Activated CD4-positive, alpha-beta T cell treated with anti-CD3 and anti-CD28 coated beads, Interleukin-2, amount 10 ng/mL, durations not matched to agents 7 days and 5 days (primary cell): Measurements from ENCODE around the gene DLGAP3. TPM values are rescaled to one million over a fixed set of nuclear protein-coding genes. Genes with fewer than 3 reads are reported as not detected.

Experiments used
- CTCF ChIA-PET: fragments of 350-600 bp; sonication (Branson Sonifier 250); formaldehyde crosslinking; loops from one replicate; lab custom pipeline; 2021; ENCODE audit warnings: antibody characterized with exemption; lab: Charles Lee
- POLR2A ChIA-PET: fragments of 350-600 bp; sonication (Branson Sonifier 250); formaldehyde crosslinking; loops from one replicate; lab custom pipeline; 2021; ENCODE audit warnings: antibody characterized with exemption; lab: Charles Lee
- DNase-seq: peaks from one replicate; pipeline ENCODE4 v3.0.0-alpha.2; 2020
- H3K27ac Mint-ChIP-seq: one replicate; pipeline ENCODE4 v1.8.0; 2021; ENCODE audit warnings: mild to moderate bottlenecking, moderate library complexity, mixed read lengths
- H3K27me3 Mint-ChIP-seq: one replicate; pipeline ENCODE4 v1.8.0; 2021; ENCODE audit warnings: mixed read lengths
- H3K36me3 Mint-ChIP-seq: one replicate; pipeline ENCODE4 v1.8.0; 2021; ENCODE audit warnings: low read depth, mixed read lengths
- H3K4me1 Mint-ChIP-seq: one replicate; pipeline ENCODE4 v1.8.0; 2021; ENCODE audit warnings: mixed read lengths
- H3K4me3 Mint-ChIP-seq: one replicate; pipeline ENCODE4 v1.8.0; 2021; ENCODE audit warnings: mild to moderate bottlenecking, moderate library complexity, mixed read lengths
- H3K9me3 Mint-ChIP-seq: one replicate; pipeline ENCODE4 v1.8.0; 2021; ENCODE audit warnings: mixed read lengths
- total RNA-seq, 2 experiments: library from RNA; stranded (reverse); gene quantifications; one replicate each; pipeline ENCODE4 v1.2.3, GENCODE V29; 2021

Gene DLGAP3
- total RNA-seq, 2 experiments from 2014 or later, result 0.33 to 0.40 TPM

DNA sequence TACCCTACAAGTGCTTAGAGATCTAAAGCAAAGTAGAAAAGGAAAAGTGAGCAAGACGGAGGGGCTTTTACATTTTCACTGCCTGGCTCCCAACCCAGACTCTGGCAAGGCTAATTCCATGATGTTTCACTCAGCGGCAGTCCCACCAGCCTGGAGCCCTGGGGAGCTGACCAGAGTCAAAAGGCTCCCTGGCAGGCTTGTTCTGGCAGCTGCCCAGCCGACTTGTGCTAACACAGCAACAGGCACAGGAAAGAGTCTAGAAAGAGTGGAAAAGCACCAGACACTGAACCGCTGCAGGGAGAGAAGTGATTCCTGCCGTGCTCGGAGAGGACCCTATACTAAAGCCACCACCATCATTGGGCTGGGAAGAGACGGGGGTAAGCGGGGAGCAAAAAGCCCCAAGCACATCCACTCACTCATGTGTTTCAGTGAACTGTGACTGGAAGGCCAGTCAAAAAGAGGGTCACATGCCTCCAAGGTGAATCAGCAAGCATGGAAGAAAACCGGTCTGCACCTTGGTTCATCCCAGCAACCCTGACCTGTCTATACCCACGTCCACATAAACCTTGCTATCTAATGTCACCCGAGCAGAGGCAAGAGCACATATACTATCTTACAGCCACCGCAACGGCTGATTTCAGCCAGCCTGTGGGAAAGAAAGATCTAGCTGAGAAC, 77.9 kb downstream of the DLGAP3 start:
- Mint-ChIP-seq H3K4me1 (peaks cover 10% of the 10 kb centered on the region), H3K9me3 (no peaks in the 10 kb centered on the region), H3K27me3 (no peaks in the 10 kb centered on the region), H3K27ac (no peak overlapping the region), H3K36me3 (peaks cover 36% of the 10 kb centered on the region), H3K4me3 (no peak overlapping the region)
- CTCF ChIA-PET, result interaction anchor here (0.6 to 2.0 kb wide), 4 partner anchors 10 to 62 kb away, joined by 3 to 7 read pairs (median 5); no protein-coding TSS in a partner anchor
- no peak for DNase-seq
- POLR2A ChIA-PET, result no interaction called here

GRCh38 chr1:34850382-34850781, 79.1 kb downstream of the DLGAP3 start:
- CTCF ChIA-PET, result no interaction called here
- H3K4me1 Mint-ChIP-seq, result peaks cover 8% of the 10 kb centered on the region
- no peaks in the 10 kb centered on the region for H3K9me3 Mint-ChIP-seq
- POLR2A ChIA-PET, result no interaction called here
- H3K4me3 Mint-ChIP-seq, result no peak overlapping the region
- no peak for DNase-seq
- H3K36me3 Mint-ChIP-seq, result peaks cover 32% of the 10 kb centered on the region
- no peaks in the 10 kb centered on the region for H3K27me3 Mint-ChIP-seq
- H3K27ac Mint-ChIP-seq, result no peak overlapping the region

GRCh38 chr1:34847094-34847493, 82.4 kb downstream of the DLGAP3 start:
- no peaks in the 10 kb centered on the region for H3K27me3 Mint-ChIP-seq
- H3K4me3 Mint-ChIP-seq, result no peak overlapping the region
- ChIA-PET CTCF (interaction anchor here (1.7 kb wide), 1 partner anchor 19 kb away, joined by 4 read pairs; no protein-coding TSS in a partner anchor), POLR2A (no interaction called here)
- peaks cover 12% of the 10 kb centered on the region for H3K36me3 Mint-ChIP-seq
- H3K4me1 Mint-ChIP-seq, result peaks cover 8% of the 10 kb centered on the region
- no peak overlapping the region for H3K27ac Mint-ChIP-seq
- DNase-seq, result no peak
- H3K9me3 Mint-ChIP-seq, result no peaks in the 10 kb centered on the region

DNA sequence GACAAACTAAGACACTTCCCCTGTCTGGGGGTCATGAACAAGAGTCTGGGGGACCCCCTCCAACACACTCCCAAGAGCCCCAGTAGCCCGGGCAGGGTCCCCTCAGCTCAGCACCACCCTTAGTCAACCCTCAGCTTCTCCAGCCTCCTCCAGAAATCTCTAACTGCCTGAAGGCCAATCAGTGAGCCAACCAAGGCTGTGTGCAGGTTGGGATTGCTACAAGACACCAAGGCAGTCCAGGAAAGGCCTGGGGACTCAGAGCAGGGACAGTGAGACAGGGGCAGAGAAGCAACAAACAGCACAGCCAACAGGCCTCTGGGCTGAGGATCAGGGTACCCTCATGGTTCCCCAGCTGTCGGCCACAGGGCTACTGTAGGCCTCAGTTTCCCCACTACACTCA, 83.2 kb downstream of the DLGAP3 start:
- Mint-ChIP-seq H3K27ac (no peak overlapping the region), H3K27me3 (no peaks in the 10 kb centered on the region), H3K36me3 (peaks cover 12% of the 10 kb centered on the region), H3K4me1 (peaks cover 8% of the 10 kb centered on the region), H3K9me3 (no peaks in the 10 kb centered on the region), H3K4me3 (no peak overlapping the region)
- CTCF ChIA-PET, result interaction anchor here (1.7 kb wide), 1 partner anchor 20 kb away, joined by 4 read pairs; no protein-coding TSS in a partner anchor
- DNase-seq, result no peak
- POLR2A ChIA-PET, result no interaction called here

DNA sequence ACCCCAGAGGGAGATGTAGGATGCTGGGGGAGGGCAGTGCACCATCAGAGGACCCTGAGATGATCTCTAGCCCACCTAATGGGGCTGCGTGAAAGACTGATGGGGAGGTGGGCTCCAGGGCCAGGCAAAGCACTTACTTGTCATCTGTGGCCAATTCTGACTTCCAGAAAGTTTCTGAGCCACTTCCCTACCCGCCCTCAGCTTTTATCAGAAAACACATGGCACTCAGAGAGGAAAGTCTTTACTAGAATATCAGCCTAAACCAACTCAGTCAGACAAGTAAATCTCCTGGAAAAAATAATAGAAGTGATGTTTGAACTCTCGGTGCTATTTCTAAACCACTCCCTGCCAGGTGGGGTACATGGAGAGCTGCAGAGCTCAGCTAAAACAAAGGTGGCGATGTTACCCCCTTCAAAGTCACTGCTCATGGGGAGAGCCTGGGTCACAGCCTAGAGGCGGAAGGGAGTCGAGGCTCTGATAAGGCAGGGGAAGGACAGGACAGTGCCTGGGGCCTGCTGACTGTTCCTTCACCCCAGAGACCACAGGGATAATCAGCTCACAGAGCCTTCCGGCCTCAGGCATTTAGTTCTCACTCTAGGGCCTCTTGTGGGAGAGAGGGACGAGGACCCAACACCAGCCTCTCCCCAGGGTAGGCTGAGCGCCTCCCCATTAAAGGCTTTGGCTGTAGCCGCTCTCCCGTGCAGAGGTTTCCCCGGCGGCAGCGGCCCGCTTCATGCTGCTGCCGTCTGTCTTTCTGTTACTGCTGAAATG, 84.1 kb downstream of the DLGAP3 start:
- Mint-ChIP-seq H3K4me1 (peaks cover 8% of the 10 kb centered on the region), H3K36me3 (peaks cover 10% of the 10 kb centered on the region), H3K9me3 (no peaks in the 10 kb centered on the region), H3K27ac (no peak overlapping the region), H3K4me3 (no peak overlapping the region), H3K27me3 (no peaks in the 10 kb centered on the region)
- POLR2A ChIA-PET, result no interaction called here
- DNase-seq, result no peak
- CTCF ChIA-PET, result interaction anchor here (0.8 to 2.3 kb wide), 3 partner anchors 14 to 63 kb away, joined by 3 to 10 read pairs (median 3); partner anchors contain the start of gene SMIM12

GRCh38 chr1:34844252-34844634, 85.2 kb downstream of the DLGAP3 start:
- H3K9me3 Mint-ChIP-seq, result no peaks in the 10 kb centered on the region
- ChIA-PET CTCF (interaction anchor here (0.9 to 2.3 kb wide), 3 partner anchors 9 to 15 kb away, joined by 4 to 11 read pairs (median 10); partner anchors contain the start of gene SMIM12), POLR2A (no interaction called here)
- peaks cover 8% of the 10 kb centered on the region for H3K36me3 Mint-ChIP-seq
- no peak overlapping the region for H3K27ac Mint-ChIP-seq
- H3K4me3 Mint-ChIP-seq, result no peak overlapping the region
- H3K27me3 Mint-ChIP-seq, result no peaks in the 10 kb centered on the region
- no peak for DNase-seq
- H3K4me1 Mint-ChIP-seq, result peaks cover 8% of the 10 kb centered on the region

- H3K4me3 Mint-ChIP-seq, result no peak overlapping the region
These were observed 85.8 kb downstream of the DLGAP3 start for GRCh38 chr1:34843392-34844251.

GRCh38 chr1:34842952-34843371, 86.5 kb downstream of the DLGAP3 start:
- Mint-ChIP-seq H3K4me1 (peaks cover 7% of the 10 kb centered on the region), H3K9me3 (no peaks in the 10 kb centered on the region), H3K36me3 (no peaks in the 10 kb centered on the region), H3K27ac (no peak overlapping the region), H3K4me3 (no peak overlapping the region), H3K27me3 (no peaks in the 10 kb centered on the region)
- DNase-seq, result no peak
- CTCF ChIA-PET, result interaction anchor here (2.9 kb wide), 1 partner anchor 10 kb away, joined by 9 read pairs; no protein-coding TSS in a partner anchor
- POLR2A ChIA-PET, result no interaction called here

More at GRCh38 chr1:34843392-34844251, 85.8 kb downstream of the DLGAP3 start:
- Mint-ChIP-seq H3K4me1 (peaks cover 8% of the 10 kb centered on the region), H3K27ac (no peak overlapping the region), H3K27me3 (no peaks in the 10 kb centered on the region), H3K36me3 (peaks cover 6% of the 10 kb centered on the region), H3K9me3 (no peaks in the 10 kb centered on the region)
- ChIA-PET POLR2A (no interaction called here), CTCF (interaction anchor here (0.9 to 2.3 kb wide), 3 partner anchors 8 to 16 kb away, joined by 4 to 11 read pairs (median 10); partner anchors contain the start of gene SMIM12)
- no peak for DNase-seq

- no peaks in the 10 kb centered on the region for H3K27me3 Mint-ChIP-seq
- no peaks in the 10 kb centered on the region for H3K36me3 Mint-ChIP-seq
- no peak overlapping the region for H3K27ac Mint-ChIP-seq
- H3K9me3 Mint-ChIP-seq, result no peaks in the 10 kb centered on the region
- peaks cover 7% of the 10 kb centered on the region for H3K4me1 Mint-ChIP-seq
- no peak for DNase-seq
- H3K4me3 Mint-ChIP-seq, result no peak overlapping the region
- ChIA-PET CTCF (interaction anchor here (1.2 to 2.9 kb wide), 2 partner anchors 11 to 17 kb away, joined by 3 to 9 read pairs; partner anchors contain the start of gene SMIM12), POLR2A (no interaction called here)
These were observed 87.4 kb downstream of the DLGAP3 start for GRCh38 chr1:34842073-34842472.

GRCh38 chr1:34840426-34840825, 89.0 kb downstream of the DLGAP3 start:
- no peak for DNase-seq
- no peaks in the 10 kb centered on the region for H3K27me3 Mint-ChIP-seq
- peaks cover 7% of the 10 kb centered on the region for H3K4me1 Mint-ChIP-seq
- no peaks in the 10 kb centered on the region for H3K9me3 Mint-ChIP-seq
- H3K27ac Mint-ChIP-seq, result no peak overlapping the region
- POLR2A ChIA-PET, result no interaction called here
- no peak overlapping the region for H3K4me3 Mint-ChIP-seq
- no peaks in the 10 kb centered on the region for H3K36me3 Mint-ChIP-seq
- CTCF ChIA-PET, result interaction anchor here (2.9 kb wide), 1 partner anchor 12 kb away, joined by 9 read pairs; no protein-coding TSS in a partner anchor

- H3K36me3 Mint-ChIP-seq, result no peaks in the 10 kb centered on the region
- ChIA-PET CTCF (interaction anchor here (1.7 kb wide), 1 partner anchor 13 kb away, joined by 4 read pairs; no protein-coding TSS in a partner anchor), POLR2A (no interaction called here)
- peaks cover 7% of the 10 kb centered on the region for H3K4me1 Mint-ChIP-seq
- H3K4me3 Mint-ChIP-seq, result no peak overlapping the region
- no peak for DNase-seq
- H3K9me3 Mint-ChIP-seq, result no peaks in the 10 kb centered on the region
- H3K27me3 Mint-ChIP-seq, result no peaks in the 10 kb centered on the region
- H3K27ac Mint-ChIP-seq, result peak overlapping the region; percentile 41
These were observed 89.7 kb downstream of the DLGAP3 start for GRCh38 chr1:34839526-34840305.
